GM11168 (cell line): ENCODE results near the gene PABPN1L.

ENCODE experiments used
- in situ Hi-C: fragments of 300-500 bp; cut with MboI; formaldehyde crosslinking; loops from one replicate; pipeline ENCODE4 v1.12.0; 2022; ENCODE audit warnings: low sequenced_read_pairs; ENCODE audit not compliant: unreplicated experiment

The PABPN1L gene

GRCh38 chr16:88816736-88817535, 49.5 kb downstream of the PABPN1L start:
- in situ Hi-C loops = no loop called here

- in situ Hi-C loops = no loop called here
Measured at GRCh38 chr16:88815901-88816589, 50.4 kb downstream of the PABPN1L start.

- in situ Hi-C loops = no loop called here
Measured at GRCh38 chr16:88815227-88815626, 51.2 kb downstream of the PABPN1L start.

GRCh38 chr16:88814144-88814502, 52.3 kb downstream of the PABPN1L start:
- in situ Hi-C loops = no loop called here
